Activated T-cell treated with anti-CD3 and anti-CD28 coated beads for 24 hours (primary cell): ENCODE results near the gene BMPR2.
"Not testable (repeated sequence)": the region's sequence is repeated elsewhere in the genome, so short reads cannot be mapped to it uniquely, and the experiment has no call there.

Experiments used
- DNase-seq: peaks from one replicate; pipeline ENCODE4 v3.0.0-alpha.2; 2020; ENCODE audit warnings: low read depth

Gene BMPR2

GRCh38 chr2:202375609-202376408 is at the start of gene BMPR2:
TSS of gene BMPR2 (plus strand) at chr2:202376327. CDS start at chr2:202377475, 1,148 bp downstream.
- peak; percentile 79 for DNase-seq

- no peak for DNase-seq
Measured at GRCh38 chr2:202327858-202328257, 48.3 kb upstream of the BMPR2 start.

DNA sequence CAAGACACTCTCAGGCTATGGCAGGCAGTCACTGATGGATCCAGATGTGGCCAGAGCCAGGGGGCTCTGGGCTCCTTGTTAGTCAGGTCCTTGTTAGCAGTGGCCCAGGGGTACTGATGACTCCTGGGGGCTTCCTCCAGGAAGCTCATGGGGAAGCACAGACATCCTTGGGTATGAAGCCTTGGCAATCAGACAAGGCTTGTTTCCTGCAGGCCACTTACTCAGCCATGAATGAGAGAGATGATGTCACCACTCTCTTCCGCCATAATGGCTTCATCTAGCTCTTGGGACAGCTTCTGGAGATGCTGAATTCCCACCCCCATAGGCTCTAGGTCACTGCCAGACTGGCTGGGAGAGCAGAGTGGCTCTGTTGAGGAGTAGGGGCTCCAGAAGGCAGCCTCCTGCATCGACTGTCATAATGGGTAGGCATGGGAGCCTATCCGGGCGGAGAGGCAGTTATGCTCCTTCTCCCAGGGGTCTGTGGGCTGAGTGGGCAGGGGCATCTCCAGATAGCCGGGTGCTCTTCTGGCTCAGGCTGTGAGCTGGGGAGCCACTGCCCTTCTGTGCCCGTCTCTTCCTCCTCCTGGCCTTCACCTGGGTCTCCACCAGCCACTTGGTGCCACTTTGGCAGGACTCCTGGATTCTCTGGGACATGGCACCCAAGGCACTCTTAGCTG is 40.2 kb upstream of the BMPR2 start:
- no peak for DNase-seq

GRCh38 chr2:202337151-202337550 is 39.0 kb upstream of the BMPR2 start:
- DNase-seq = no peak

DNA sequence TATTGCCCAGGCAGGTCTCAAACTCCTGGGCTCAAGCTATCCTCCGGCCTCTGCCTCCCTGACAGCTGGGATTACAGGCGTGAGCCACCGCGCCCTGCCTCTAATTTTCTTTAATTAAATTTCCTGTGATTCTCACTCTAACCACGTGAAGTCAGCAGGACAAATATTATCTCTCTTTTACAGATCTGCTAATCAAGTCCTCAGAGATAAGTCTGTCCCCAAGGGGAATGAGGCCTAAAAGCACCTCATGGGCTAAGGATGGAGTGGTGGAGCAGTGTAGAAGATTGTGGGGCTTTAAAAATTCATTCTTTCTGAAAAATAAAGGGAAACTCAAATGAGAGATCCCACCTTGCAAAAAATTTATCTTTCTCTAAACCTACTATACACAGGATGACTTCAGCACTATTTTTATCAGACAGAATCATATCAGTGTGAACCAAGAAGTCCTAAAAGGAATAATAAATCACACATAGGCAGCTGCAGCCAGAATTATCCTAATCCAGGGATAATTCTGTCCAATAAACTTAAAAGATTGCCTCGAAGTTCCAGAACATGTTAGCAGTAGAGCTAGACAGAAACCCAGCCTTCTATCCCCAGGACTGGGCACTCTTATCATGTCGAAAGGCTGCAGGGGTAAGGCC is 38.3 kb upstream of the BMPR2 start:
- no peak for DNase-seq

DNA sequence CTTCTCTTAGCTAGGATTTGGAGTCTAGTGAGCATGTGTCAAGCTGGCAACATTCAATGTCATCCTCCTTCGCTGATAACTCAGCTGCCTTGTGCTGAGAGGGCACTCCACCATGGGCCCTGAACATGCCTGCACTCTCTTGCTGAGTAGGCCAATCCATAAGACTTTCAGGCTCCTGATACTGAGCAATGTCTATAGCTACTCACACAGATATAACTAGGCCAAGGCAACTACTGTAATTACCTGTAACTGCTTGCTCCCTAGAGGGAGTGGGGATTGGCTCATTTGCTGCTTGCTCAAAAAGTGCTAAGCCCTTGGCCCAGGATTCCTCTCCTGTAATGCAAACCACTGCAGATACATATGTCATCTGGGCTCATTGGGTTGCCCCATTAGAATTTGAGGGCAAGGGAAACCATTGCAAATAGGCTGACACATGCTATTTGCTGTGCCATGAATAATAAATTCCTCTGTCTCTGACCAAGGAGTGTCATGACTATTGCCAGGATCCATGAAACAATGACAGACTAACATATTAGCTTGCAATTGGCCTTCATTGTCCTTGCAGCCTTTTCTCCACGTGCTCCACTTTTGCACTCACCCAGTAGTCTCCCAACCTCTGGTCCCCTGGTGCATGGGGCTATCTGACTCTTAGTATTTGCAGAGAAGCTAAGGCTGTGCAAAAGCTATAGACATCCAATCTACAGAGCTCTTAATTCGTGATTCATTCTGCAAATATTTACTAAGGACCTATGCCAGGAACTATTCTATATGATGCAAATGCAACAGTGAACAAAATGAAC is 36.9 kb upstream of the BMPR2 start:
- DNase-seq = no peak

DNA sequence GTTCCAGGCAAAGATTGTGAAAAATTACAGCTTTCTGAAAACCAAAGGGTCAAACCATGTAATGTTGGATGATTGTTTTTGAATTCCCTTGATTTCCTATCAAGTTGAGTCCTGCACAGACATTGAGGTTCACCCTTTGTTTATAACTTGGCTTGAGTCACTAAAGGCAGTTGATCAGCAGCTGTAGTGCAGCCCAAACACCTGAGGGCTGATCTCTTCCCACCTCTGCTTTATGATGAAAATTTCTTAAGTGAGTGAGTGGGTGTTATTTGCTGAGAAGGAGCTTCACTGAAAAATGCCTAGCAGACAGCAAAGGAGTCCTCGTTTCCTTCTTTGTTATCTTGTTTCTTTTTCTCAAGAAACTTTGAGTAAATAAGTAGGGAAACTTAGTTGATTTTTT is 31.9 kb upstream of the BMPR2 start:
- DNase-seq = no peak

DNA sequence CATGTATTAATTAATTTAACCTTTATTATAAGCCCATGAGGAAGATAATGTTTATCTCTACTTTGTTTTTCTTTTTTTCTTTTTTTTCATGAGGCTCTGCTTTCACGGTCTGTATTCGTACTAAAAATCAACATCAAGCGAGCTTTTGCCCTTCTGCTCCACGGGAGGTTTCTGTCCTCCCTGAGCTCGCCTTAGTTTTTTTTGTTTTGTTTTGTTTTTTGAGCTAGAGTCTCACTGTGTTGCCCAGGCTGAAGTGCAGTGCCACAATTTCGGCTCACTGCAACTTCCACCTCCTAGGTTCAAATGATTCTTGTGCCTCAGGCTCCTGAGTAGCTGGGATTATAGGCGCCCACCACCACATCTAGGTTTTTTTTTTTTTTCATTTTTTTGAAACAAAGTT is 29.9 kb upstream of the BMPR2 start:
- DNase-seq = no peak

DNA sequence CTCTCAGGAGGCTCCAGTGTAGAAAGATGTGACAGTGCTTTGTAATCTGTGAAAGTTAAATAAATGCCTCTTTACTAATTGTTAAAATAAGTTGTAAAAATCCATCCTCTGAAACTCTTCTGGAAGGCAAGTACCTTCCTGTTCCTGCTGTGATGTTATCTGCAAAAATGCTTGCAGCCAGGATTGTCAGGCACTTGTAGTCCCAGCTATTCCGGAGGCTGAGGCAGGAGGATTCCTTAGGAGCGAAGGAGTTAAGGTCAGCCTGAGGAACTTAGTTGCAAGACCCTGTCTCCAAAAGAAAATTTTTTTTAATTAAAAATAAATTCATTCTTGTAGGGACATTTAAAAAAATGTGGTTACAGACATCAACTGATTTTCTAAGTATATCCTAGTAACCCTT is 22.7 kb upstream of the BMPR2 start:
- no peak for DNase-seq

DNA sequence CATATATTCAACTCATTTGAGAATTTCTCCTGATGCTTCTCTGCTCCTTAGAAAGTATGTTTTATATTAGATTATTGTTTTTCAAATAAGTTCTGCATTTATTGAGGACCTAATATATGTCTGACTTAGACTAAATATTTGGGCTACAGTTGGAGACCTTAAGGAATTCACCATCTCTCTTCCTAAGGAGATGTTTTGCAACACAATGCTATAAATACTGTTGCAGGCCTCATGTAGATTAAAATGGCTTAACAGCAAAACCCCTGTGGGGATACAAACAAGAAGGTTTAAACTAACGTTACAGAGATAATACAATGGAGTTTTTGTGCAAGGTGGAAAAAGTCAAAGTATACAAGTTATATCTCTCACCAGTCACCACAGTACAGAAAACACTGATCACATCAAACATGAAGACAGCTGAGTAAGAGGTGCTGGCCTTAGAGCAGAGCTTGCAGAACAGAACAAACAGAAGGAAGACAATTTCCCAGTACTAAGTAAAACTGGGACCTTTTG is 20.1 kb upstream of the BMPR2 start:
- no peak for DNase-seq

- not testable (repeated sequence) for DNase-seq
Measured at GRCh38 chr2:202358924-202359323, 17.2 kb upstream of the BMPR2 start.

DNA sequence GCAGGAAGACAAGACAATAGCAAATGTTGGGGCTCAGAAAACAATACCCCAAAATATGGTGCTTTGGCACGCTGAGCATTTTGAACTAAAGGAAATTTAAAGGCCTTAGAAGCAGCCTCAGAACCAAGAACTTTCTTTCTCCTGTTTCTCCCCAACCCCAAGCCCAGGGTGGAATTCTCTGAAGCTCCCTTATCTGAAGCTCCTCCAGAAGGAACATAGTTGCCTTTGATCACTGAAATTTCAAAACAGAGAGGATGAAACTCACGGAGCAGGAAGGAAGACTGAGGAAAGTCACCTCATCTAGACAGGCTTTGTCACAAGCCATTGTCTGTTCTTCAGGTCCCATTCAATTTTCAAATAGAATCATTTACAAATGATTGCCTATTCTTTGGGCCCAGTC is 15.5 kb upstream of the BMPR2 start:
- DNase-seq = no peak

DNA sequence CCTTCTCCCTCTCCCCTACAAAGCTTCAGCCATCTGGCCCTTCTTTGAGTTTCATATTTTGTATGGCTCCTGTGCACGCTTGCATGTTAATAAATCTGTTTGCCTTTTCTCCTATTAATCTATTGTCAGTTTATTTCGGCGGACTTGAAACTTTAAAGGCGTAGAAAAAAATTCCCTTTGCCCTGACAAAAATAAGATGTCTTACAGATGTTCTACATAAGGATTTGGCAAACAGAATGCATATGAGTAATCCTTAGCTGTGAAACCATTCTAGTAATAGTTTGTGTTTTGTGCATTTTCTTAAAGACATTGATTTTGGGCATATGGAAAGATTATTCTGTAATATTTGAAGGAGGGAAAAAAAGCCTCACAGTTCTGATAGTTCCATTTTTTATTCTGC is 15.0 kb upstream of the BMPR2 start:
- no peak for DNase-seq

GRCh38 chr2:202373490-202373889 is 2.6 kb upstream of the BMPR2 start:
- DNase-seq = no peak

GRCh38 chr2:202374383-202374782 is 1.7 kb upstream of the BMPR2 start:
- DNase-seq = not testable (repeated sequence)

DNA sequence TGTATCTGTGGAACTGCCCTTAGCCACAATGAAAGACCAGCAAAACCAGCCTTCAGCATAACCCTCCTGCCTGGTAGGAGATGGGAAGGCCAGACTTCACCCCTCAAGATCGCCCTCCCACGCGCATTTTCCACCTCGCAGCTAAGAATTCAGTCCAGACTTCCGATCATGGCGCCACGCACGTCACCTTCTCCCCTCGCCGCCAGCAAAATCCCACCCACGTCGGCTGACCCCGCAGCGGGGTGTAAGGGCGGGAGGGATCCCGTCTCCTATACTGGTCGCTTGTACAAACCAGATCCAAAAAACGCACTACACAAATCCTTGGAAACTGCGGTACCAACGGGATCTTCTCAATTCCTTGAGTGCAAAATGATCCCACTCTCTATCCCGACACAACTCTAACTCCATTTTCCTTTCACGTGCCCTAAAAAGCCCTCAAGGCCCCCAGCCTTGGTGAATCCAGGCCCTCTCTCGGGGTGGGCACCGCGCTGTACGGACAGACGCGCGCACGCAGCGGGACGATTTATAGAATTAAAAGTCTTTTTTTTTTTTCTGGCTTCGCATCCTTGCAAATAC is 1.0 kb upstream of the BMPR2 start:
- peak; percentile 21 for DNase-seq

- peak; percentile 13 for DNase-seq
Measured at GRCh38 chr2:202376460-202377206, 506 bp downstream of the BMPR2 start.

- DNase-seq = no peak
Measured at GRCh38 chr2:202377207-202377761, 1.2 kb downstream of the BMPR2 start.

- no peak for DNase-seq
Measured at GRCh38 chr2:202378001-202378400, 1.9 kb downstream of the BMPR2 start.

DNA sequence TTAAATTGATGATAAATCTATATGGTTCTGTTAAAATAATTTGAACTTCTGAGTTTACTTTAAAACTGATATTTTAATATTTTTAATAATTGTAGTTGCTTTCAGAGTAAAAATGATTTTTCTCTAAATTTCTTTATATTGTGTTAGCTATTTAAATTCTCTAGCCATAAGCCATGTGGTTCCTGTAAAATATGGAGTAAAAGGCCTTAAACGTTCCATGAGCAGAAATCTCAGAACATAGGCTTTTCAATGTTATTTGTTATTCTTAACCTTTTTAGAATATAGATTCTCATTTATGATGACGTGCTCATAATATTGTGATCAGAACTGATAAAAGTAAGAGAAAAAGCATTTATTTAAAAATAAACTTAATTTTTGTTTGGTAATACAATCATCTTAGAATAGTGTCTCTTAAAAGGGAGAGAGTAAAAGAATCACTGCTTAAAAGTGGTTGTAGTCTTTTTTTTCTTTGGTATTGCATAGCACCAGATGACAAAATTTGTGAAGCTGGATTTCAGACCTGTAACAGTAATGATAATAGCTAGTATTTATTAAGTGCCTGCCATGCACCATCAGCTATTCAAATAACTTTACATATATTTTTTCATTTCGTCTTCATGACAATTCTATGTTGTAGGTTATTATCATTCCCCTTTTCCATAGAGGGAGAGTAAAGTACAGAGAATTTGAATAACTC is 2.7 kb downstream of the BMPR2 start:
- no peak for DNase-seq
